DMS114 treated with DMSO at 0.1 percent for 48 hours (cell line): ENCODE results near the gene SEMA3B.
"Not testable (repeated sequence)": the region's sequence is repeated elsewhere in the genome, so short reads cannot be mapped to it uniquely, and the experiment has no call there.

ENCODE experiments used
- DNase-seq: peaks from one replicate; lab custom pipeline; 2025; ENCODE audit not compliant: unreplicated experiment; lab: John Stamatoyannopoulos, UW

SEMA3B gene

GRCh38 chr3:50312041-50312440 is 43.1 kb downstream of the SEMA3B start:
- DNase-seq, result not testable (repeated sequence)

GRCh38 chr3:50314342-50314741 is 45.4 kb downstream of the SEMA3B start:
- no peak for DNase-seq

- no peak for DNase-seq
These were observed 45.9 kb downstream of the SEMA3B start for GRCh38 chr3:50314816-50315215.

- no peak for DNase-seq
These were observed 47.8 kb downstream of the SEMA3B start for GRCh38 chr3:50316657-50317242.

GRCh38 chr3:50317300-50317699 is 48.4 kb downstream of the SEMA3B start:
- DNase-seq, result no peak

GRCh38 chr3:50318163-50318562 is 49.2 kb downstream of the SEMA3B start:
- DNase-seq, result no peak

GRCh38 chr3:50318615-50319014 is 49.7 kb downstream of the SEMA3B start:
- no peak for DNase-seq

GRCh38 chr3:50319181-50319893 is 50.4 kb downstream of the SEMA3B start:
- no peak for DNase-seq

- DNase-seq, result no peak
These were observed 51.1 kb downstream of the SEMA3B start for GRCh38 chr3:50319894-50320625.

- no peak for DNase-seq
These were observed 51.9 kb downstream of the SEMA3B start for GRCh38 chr3:50320853-50321335.

- peak; percentile 78 for DNase-seq
These were observed 52.6 kb downstream of the SEMA3B start for GRCh38 chr3:50321336-50322114.

- DNase-seq, result no peak
These were observed 53.1 kb downstream of the SEMA3B start for GRCh38 chr3:50322115-50322385.

GRCh38 chr3:50322386-50323091 is 53.6 kb downstream of the SEMA3B start, which contains the start of gene HYAL2:
Gene HYAL2 (minus strand): TSS chr3:50322745. CDS start chr3:50320489, 2,256 bp downstream.
- no peak for DNase-seq

GRCh38 chr3:50323092-50323600 is 54.2 kb downstream of the SEMA3B start:
- no peak for DNase-seq

GRCh38 chr3:50323614-50324199 is 54.8 kb downstream of the SEMA3B start:
- no peak for DNase-seq

- DNase-seq, result peak; percentile 30
These were observed 55.6 kb downstream of the SEMA3B start for GRCh38 chr3:50324351-50325112.

- DNase-seq, result no peak
These were observed 56.1 kb downstream of the SEMA3B start for GRCh38 chr3:50325113-50325480.

GRCh38 chr3:50325497-50326181 is 56.7 kb downstream of the SEMA3B start:
- no peak for DNase-seq

GRCh38 chr3:50326182-50326541 is 57.2 kb downstream of the SEMA3B start:
- DNase-seq, result no peak
